ENCODE data around the gene PTPRG. TPM values are rescaled to one million over a fixed set of nuclear protein-coding genes. Genes with fewer than 3 reads are reported as not detected.
"Not testable (repeated sequence)": the region's sequence is repeated elsewhere in the genome, so short reads cannot be mapped to it uniquely, and the experiment has no call there.

PTPRG gene
- total RNA-seq, 2 experiments from 2014 or later: 0.24 to 0.37 TPM

GRCh38 chr3:61750766-61751165 lies 189.4 kb downstream of the PTPRG start:
- H3K27me3 Mint-ChIP-seq (ENCODE audit: low read depth): peaks cover 6% of the 10 kb centered on the region
- CTCF ChIA-PET: no interaction called here
- no peaks in the 10 kb centered on the region for H3K36me3 Mint-ChIP-seq (ENCODE audit: low read depth)
- H3K27ac Mint-ChIP-seq: no peak overlapping the region
- no peaks in the 10 kb centered on the region for H3K4me1 Mint-ChIP-seq (ENCODE audit: low read depth)
- no peak overlapping the region for H3K4me3 Mint-ChIP-seq
- H3K9me3 Mint-ChIP-seq: no peaks in the 10 kb centered on the region
- intact Hi-C loops (cut with micrococcal nuclease): no loop called here
- no peak for DNase-seq

GRCh38 chr3:61758839-61759238 lies 197.5 kb downstream of the PTPRG start:
- H3K9me3 Mint-ChIP-seq: no peaks in the 10 kb centered on the region
- DNase-seq: no peak
- intact Hi-C loops (cut with micrococcal nuclease): no loop called here
- H3K4me3 Mint-ChIP-seq: no peak overlapping the region
- H3K27me3 Mint-ChIP-seq (ENCODE audit: low read depth): peaks cover 9% of the 10 kb centered on the region
- no peak overlapping the region for H3K27ac Mint-ChIP-seq
- H3K4me1 Mint-ChIP-seq (ENCODE audit: low read depth): no peaks in the 10 kb centered on the region
- no peaks in the 10 kb centered on the region for H3K36me3 Mint-ChIP-seq (ENCODE audit: low read depth)
- CTCF ChIA-PET: no interaction called here

GRCh38 chr3:61760783-61761182 lies 199.4 kb downstream of the PTPRG start:
- DNase-seq; H3K36me3 Mint-ChIP-seq (ENCODE audit: low read depth); H3K9me3 Mint-ChIP-seq; H3K27me3 Mint-ChIP-seq (ENCODE audit: low read depth); H3K4me1 Mint-ChIP-seq (ENCODE audit: low read depth); H3K4me3 Mint-ChIP-seq; intact Hi-C loops (cut with micrococcal nuclease); CTCF ChIA-PET; H3K27ac Mint-ChIP-seq: not testable (repeated sequence)

- H3K9me3 Mint-ChIP-seq: no peaks in the 10 kb centered on the region
- H3K27me3 Mint-ChIP-seq (ENCODE audit: low read depth): peaks cover 9% of the 10 kb centered on the region
- intact Hi-C loops (cut with micrococcal nuclease): no loop called here
- H3K27ac Mint-ChIP-seq: no peak overlapping the region
- CTCF ChIA-PET: interaction anchor here (0.6 kb wide), 1 partner anchor 14 kb away, joined by 3 read pairs; no protein-coding TSS in a partner anchor
- H3K4me1 Mint-ChIP-seq (ENCODE audit: low read depth): no peaks in the 10 kb centered on the region
- H3K4me3 Mint-ChIP-seq: no peak overlapping the region
- DNase-seq: no peak
- no peaks in the 10 kb centered on the region for H3K36me3 Mint-ChIP-seq (ENCODE audit: low read depth)
These were observed 200.5 kb downstream of the PTPRG start for GRCh38 chr3:61761694-61762430.

GRCh38 chr3:61765157-61765876 lies 203.9 kb downstream of the PTPRG start:
- Mint-ChIP-seq H3K9me3 (no peaks in the 10 kb centered on the region), H3K27ac (no peak overlapping the region), H3K4me1 (ENCODE audit: low read depth) (no peaks in the 10 kb centered on the region), H3K36me3 (ENCODE audit: low read depth) (no peaks in the 10 kb centered on the region), H3K4me3 (no peak overlapping the region), H3K27me3 (ENCODE audit: low read depth) (peaks cover 7% of the 10 kb centered on the region)
- no peak for DNase-seq
- intact Hi-C loops (cut with micrococcal nuclease): no loop called here
- CTCF ChIA-PET: no interaction called here

GRCh38 chr3:61768284-61769037 lies 207.1 kb downstream of the PTPRG start:
- Mint-ChIP-seq H3K27me3 (ENCODE audit: low read depth) (peaks cover 2% of the 10 kb centered on the region), H3K36me3 (ENCODE audit: low read depth) (no peaks in the 10 kb centered on the region), H3K4me3 (no peak overlapping the region), H3K9me3 (no peaks in the 10 kb centered on the region), H3K27ac (no peak overlapping the region), H3K4me1 (ENCODE audit: low read depth) (no peaks in the 10 kb centered on the region)
- CTCF ChIA-PET: interaction anchor here (0.6 kb wide), 1 partner anchor 157 kb away, joined by 4 read pairs; no protein-coding TSS in a partner anchor
- intact Hi-C loops (cut with micrococcal nuclease): no loop called here
- DNase-seq: no peak

- intact Hi-C loops (cut with micrococcal nuclease): no loop called here
- CTCF ChIA-PET: no interaction called here
- DNase-seq: no peak
- no peaks in the 10 kb centered on the region for H3K4me1 Mint-ChIP-seq (ENCODE audit: low read depth)
- H3K4me3 Mint-ChIP-seq: no peak overlapping the region
- H3K36me3 Mint-ChIP-seq (ENCODE audit: low read depth): no peaks in the 10 kb centered on the region
- no peaks in the 10 kb centered on the region for H3K9me3 Mint-ChIP-seq
- no peak overlapping the region for H3K27ac Mint-ChIP-seq
- peaks cover 2% of the 10 kb centered on the region for H3K27me3 Mint-ChIP-seq (ENCODE audit: low read depth)
These were observed 208.1 kb downstream of the PTPRG start for GRCh38 chr3:61769266-61769990.

GRCh38 chr3:61771976-61772375 lies 210.6 kb downstream of the PTPRG start:
- Mint-ChIP-seq H3K4me1 (ENCODE audit: low read depth) (no peaks in the 10 kb centered on the region), H3K36me3 (ENCODE audit: low read depth) (no peaks in the 10 kb centered on the region), H3K27ac (no peak overlapping the region), H3K4me3 (no peak overlapping the region), H3K9me3 (no peaks in the 10 kb centered on the region), H3K27me3 (ENCODE audit: low read depth) (no peaks in the 10 kb centered on the region)
- DNase-seq: no peak
- intact Hi-C loops (cut with micrococcal nuclease): no loop called here
- CTCF ChIA-PET: no interaction called here

GRCh38 chr3:61772456-61772855 lies 211.1 kb downstream of the PTPRG start:
- Mint-ChIP-seq H3K9me3 (no peaks in the 10 kb centered on the region), H3K4me1 (ENCODE audit: low read depth) (no peaks in the 10 kb centered on the region), H3K27me3 (ENCODE audit: low read depth) (peaks cover 2% of the 10 kb centered on the region), H3K4me3 (no peak overlapping the region), H3K27ac (no peak overlapping the region), H3K36me3 (ENCODE audit: low read depth) (no peaks in the 10 kb centered on the region)
- no peak for DNase-seq
- intact Hi-C loops (cut with micrococcal nuclease): no loop called here
- CTCF ChIA-PET: no interaction called here

GRCh38 chr3:61774279-61774890 lies 213.0 kb downstream of the PTPRG start:
- no peaks in the 10 kb centered on the region for H3K4me1 Mint-ChIP-seq (ENCODE audit: low read depth)
- CTCF ChIA-PET: no interaction called here
- intact Hi-C loops (cut with micrococcal nuclease): no loop called here
- no peak overlapping the region for H3K4me3 Mint-ChIP-seq
- no peaks in the 10 kb centered on the region for H3K9me3 Mint-ChIP-seq
- H3K27me3 Mint-ChIP-seq (ENCODE audit: low read depth): peaks cover 4% of the 10 kb centered on the region
- no peak for DNase-seq
- no peaks in the 10 kb centered on the region for H3K36me3 Mint-ChIP-seq (ENCODE audit: low read depth)
- H3K27ac Mint-ChIP-seq: no peak overlapping the region

GRCh38 chr3:61776390-61776789 lies 215.0 kb downstream of the PTPRG start:
- CTCF ChIA-PET: no interaction called here
- Mint-ChIP-seq H3K27ac (no peak overlapping the region), H3K4me1 (ENCODE audit: low read depth) (no peaks in the 10 kb centered on the region), H3K36me3 (ENCODE audit: low read depth) (no peaks in the 10 kb centered on the region), H3K27me3 (ENCODE audit: low read depth) (peaks cover 10% of the 10 kb centered on the region), H3K9me3 (no peaks in the 10 kb centered on the region), H3K4me3 (no peak overlapping the region)
- intact Hi-C loops (cut with micrococcal nuclease): no loop called here
- DNase-seq: no peak

GRCh38 chr3:61777483-61777882 lies 216.1 kb downstream of the PTPRG start:
- intact Hi-C loops (cut with micrococcal nuclease): no loop called here
- DNase-seq: no peak
- CTCF ChIA-PET: no interaction called here
- Mint-ChIP-seq H3K9me3 (no peaks in the 10 kb centered on the region), H3K27me3 (ENCODE audit: low read depth) (peaks cover 10% of the 10 kb centered on the region), H3K36me3 (ENCODE audit: low read depth) (no peaks in the 10 kb centered on the region), H3K4me3 (no peak overlapping the region), H3K4me1 (ENCODE audit: low read depth) (no peaks in the 10 kb centered on the region), H3K27ac (no peak overlapping the region)
